ENCODE measurements around the gene LRRC8A.
"Not testable (repeated sequence)": the region's sequence is repeated elsewhere in the genome, so short reads cannot be mapped to it uniquely, and the experiment has no call there.

The LRRC8A gene

DNA sequence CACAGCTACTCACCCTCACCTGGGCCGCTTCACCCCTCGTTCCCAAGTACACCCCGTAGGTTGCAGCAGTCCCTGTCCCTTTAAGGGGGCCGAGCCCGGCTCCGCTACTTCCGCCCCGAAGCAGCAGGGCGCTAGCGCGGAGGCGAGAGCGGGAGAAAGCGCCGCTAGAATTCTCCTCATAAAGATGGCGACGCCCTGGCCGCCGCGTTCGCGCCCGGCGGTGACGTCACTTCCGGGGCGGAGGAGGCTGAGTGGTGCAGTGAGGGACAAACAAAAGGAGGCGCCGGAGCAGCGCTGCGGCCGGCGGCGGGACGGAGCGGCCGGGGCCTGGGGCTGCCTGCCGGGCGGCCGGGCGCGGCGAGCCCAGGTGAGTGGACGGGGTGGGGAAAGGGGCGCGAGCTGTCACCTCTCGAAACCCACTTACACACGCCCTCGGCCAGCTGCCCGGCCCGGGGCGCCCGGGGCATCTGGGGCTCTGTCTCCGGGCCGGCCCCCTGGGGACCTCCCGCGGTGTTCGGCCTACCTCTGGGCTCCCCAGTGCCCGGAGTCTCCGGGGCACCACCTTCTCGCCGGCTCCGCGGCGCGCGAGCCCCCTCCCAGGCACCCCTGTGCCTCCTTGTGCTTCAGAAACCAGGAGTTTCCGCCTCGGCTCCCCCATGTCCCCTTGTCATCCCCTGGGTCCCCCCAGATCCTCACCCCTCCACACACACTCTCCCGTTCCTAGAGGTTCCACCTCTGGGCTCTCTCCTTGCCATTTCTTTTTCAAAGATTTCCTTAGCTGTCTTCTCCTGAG lies at the start of gene LRRC8A, which contains the start of gene KYAT1:
Gene LRRC8A (plus strand): TSS at position 250 of the 793 bp plus-strand sequence. CDS start 25,032 bp downstream, outside the sequence.
Gene KYAT1 (minus strand): TSS at position 67 of the 793 bp plus-strand sequence. CDS start 36,545 bp downstream, outside the sequence.
- DNase-seq, result peak; percentile 90

DNA sequence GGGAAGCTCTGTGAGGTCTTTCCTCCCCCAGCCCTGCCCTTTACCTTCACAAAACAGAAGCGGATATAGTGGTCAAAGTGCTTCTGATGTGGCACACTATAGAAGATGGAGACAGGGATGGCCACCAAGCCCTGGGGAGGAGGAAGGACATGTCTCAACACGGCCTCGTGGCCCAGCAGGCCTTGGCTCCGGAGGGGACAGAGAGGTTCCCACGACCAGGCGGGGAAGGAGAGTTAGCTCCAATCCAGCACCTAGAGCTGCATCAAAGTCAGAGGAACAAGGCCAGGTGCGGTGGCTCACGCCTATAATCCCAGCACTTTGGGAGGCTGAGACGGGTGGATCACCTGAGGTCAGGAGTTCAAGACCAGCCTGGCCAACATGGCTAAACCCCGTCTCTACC lies 48.2 kb upstream of the LRRC8A start:
- no peak for DNase-seq

DNA sequence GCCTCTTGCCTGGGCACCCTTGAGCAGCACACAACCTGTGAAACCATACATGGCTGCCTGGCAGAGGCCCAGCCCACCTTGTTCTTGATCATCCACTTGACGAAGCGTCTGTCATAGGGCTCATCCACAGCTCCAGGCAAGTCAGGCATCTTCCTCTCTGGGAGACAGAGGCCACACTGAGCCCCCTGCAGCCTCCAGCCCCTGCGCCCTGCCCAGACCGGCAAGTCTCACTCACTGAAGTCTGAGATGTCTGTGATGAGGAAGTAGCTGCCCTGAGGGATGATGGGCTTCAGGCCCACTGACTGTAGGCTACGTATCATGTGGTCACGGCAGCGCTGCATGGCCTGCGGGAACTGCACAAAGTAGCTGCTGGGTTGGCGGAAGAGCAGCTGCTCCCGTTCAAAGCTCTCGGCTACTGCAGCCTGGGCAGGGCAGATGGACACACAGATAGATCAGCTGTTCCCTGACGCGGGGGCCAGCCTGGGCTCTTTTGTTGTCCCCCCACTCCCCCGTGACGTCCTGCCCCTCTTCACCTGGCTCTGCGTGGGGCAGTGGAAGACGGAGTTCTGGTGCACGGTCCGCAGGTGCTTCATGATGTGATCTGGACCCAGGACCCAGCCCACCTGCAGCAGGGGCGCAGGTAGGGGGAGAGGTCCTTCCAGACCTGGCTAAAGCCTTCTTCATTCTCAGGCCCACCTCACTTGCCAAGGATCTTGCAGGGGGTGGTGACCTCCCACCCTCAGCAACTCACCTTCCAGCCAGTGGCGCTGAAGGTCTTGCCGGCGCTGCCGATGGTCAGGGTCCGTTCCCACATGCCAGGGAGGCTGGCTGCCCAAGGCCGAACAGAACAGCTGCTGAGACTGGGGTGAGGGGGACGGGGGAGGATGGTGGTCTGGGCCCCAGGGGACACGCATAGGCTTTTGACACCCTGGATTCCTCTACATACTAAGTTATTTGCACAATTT lies 46.4 kb upstream of the LRRC8A start:
- no peak for DNase-seq

DNA sequence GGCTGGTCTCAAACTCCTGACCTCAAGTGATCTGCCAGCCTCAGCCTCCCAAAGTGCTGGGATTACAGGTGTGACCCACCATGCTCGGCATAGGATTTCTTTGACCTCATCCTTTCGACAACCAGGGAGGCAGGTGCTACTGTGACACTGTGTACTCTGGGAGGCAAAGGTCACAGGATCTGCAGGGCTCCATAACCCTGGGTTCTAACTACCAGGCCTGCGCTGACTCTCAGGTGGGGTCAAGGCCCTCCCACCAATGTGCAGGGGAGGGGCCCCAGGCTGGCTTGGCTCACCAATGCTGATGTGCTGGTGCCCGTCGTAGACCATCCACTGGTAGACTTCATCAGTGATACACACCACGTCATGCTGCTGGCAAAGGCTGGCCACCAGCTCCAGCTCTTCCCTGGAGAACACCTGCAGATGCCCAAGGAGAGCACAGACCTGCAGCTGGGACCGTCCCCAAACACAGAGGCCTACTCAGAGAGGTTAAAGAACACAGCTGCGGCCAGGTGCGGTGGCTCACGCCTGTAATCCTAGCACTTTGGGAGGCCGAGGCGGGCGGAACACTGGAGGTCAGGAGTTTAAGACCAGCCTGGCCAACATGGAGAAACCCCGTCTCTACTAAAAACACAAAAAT lies 45.3 kb upstream of the LRRC8A start:
- no peak for DNase-seq

DNA sequence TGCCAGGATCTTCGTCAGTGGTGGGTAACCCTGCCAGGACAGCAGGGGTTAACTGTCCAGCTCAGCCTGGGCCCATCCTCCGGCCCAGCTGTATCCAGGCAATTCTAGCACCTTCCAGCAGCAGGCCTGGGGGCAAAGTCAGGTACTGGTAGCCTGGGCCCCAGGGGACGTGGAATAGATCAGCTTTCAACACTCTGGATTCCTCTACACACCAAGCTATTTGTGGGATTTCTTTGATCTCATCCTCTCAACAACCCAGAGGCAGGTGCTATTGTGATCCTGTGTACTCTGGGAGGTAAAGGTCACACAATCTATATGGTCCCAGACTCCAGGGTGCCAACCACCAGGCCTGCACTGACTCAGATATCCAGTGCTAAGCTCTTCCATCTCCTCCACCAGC lies 43.6 kb upstream of the LRRC8A start:
- DNase-seq, result no peak

DNA sequence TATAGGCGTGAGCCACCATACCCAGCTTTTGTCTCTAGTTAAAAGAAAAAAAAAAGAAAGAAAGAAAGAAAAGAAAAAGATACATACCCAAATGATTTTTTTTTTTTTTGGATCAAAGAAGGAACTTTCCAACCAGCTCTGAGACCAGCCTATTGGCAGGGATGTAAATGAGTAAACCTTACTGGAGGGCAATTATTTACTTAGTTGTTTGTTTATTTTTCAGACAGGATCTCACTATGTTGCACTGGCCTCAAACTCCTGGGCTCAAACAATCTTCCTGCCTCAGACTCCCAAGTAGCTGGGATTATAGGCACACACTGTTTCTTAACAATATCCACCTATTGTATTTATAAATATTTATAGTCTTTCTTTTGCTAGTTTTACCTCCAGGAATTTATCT lies 41.4 kb upstream of the LRRC8A start:
- DNase-seq, result no peak

DNA sequence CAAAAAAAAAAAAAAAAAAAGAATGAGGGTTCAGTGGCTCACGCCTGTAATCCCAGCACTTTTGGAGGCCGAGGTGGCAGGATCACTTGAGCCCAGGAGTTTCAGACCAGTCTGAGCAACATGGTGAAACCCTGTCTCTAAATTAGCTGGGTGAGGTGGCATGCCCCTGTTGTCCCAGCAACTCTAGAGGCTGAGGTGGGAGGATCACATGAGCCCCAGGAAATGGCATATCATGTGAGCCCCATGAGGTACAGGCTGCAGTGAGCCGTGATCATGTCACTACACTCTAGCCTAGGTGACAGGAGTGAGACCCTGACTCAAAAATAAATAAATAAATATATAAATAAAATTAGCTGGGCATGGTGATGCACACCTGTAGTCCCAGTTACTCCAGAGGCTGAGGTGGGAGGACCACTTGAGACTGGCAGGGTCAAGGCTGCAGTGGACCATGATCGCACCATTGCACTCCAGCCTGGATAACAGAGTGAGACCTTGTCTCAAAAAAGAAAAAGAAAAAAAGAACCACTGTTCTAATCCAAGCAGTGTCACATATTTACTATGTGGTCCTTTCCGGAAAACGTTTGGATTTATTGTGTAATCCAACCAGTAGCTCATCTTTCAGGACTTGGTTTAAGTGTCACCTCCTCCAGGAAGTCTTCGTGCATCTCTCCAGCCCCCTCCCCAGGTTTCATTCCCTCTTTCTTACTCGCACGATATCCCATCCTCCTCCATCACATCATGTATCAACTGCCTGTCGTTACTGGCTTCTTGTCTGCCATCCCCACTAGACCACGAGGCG lies 40.0 kb upstream of the LRRC8A start:
- DNase-seq, result no peak

DNA sequence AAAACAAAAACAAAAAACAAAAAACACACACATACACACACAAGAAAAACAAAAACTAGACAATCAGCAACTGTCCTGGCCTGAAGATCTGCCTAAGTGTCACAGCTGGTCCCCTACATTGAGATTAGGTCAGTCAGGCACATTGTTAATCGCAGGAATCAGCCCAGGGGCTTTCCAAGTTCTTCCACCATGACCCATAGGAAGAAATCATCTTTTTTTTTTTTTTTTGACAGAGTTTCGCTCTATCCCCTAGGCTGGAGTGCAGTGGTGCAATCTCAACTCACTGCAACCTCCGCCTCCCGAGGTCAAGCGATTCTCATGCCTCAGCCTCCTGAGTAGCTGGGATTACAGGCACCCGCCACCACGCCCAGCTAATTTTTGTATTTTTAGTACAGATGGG lies 38.8 kb upstream of the LRRC8A start:
- not testable (repeated sequence) for DNase-seq

DNA sequence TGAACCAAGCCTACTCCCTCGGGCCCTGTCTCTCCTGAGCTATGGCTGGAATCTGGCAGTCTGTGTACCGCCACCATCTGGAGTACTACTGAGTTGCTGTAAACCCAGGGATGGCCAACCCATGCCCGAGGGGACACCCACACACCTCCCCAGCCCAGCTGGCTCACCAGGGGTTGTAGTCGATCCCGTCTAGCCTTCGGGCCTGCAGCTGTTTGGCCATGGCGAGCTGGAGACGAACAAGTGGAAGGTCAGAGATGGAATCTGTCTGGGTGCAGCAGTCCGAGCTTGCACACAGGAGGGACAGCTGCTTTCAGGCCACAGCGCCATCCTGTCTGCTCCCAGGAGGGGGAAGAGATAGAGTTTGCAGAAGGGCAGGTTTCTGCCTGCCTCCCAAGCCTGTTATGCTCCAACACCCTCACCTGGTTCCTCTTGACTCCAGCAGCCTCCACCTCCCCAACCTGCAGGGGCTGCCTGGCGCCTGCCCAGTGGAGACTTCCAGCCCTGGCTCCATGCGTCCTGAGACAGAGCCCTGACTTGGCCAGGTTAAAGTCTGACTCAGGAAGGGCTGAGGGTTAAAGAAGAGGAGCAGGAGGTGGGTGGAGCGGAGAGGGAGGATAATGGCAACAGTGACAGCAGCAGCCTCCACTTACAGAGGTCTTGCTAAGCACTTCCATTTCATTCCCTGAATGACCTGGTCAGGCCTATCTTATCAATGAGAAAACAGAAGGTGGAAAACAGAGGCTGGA lies 36.6 kb upstream of the LRRC8A start:
- no peak for DNase-seq

DNA sequence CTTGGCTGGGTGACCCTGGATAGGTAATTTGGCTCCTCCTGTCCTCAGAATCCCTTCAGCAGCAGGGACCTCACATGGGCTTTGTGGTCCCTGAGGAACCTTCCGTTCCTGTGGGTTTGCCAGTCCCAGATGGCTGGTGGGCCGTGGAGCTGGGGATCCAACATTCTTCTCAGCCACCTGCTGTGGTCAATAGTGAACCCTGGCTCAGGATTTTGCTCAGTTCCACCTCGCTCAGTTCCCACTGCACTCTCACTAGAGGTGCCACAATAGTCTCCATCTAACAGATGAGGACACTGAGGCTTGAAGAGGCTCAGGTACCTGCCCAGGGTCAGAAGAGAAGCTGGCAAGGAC lies 35.3 kb upstream of the LRRC8A start:
- no peak for DNase-seq

DNA sequence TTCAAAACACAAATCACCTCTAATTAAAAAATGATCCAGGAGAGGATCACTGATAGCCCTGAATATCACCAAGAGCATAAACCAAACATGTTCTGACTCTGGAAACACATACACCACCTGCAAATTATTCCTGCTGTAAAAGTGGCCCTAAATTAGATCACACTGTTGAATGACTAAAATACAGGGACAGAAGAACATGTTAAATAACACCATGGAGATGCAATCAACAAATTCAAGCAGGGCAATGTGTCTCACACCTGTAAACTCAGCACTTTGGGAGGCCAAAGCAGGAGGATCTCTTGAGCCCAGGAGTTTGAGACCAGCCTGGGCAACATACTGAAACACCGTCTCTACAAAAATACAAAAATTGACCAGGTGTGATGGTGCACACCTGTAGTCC lies 34.1 kb upstream of the LRRC8A start:
- DNase-seq, result no peak

DNA sequence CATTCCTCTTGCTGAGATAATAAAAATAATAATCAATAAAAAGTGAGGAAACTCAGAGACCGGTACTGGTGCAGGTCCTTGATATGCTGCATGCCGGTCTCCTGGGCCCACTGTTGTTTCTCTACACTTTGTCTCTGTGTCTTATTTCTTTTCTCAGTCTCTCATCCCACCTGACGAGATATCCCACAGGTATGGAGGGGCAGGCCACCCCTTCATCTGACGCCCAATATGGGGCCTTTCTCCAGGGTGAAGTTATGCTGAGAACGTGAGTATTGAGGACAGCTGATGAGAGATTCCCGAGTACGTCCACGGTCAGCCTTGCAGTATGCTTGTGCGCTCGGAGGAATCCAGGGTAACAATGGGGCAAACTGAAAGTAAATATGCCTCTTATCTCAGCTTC lies 30.9 kb upstream of the LRRC8A start:
- not testable (repeated sequence) for DNase-seq

DNA sequence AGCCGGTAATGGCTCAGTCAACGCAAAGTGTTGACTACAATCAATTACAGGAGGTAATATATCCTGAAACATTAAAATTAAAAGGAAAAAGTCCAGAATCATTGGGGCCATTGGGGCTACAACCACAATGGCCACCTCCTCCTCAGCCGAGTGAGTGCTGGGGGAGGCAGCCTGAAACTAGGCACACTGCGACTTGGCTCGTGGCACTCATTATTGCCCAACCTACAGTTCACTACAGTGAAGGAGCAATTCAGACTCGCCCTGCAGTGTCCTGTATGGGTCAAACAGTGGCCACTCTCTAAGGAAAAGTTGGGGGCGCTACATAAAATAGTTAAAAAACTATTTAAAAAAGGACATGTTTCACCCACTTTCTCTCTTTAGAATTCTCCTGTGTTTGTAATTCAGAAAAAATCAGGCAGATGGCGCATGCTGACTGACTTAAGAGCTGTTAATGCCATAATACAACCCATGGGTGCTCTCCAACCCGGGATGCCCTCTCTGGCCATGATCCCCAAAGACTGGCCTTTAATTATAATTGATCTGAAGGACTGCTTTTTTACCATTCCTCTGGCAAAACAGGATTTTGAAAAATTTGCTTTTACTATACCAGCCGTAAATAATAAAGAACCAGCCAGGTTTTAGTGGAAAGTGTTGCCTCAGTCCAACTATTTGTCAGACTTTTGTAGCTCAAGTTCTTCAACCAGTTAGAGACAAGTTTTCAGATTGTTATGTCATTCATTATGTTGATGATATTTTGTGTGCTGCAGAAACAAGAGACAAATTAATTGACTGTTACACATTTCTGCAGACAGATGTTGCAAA lies 29.9 kb upstream of the LRRC8A start:
- DNase-seq, result not testable (repeated sequence)

DNA sequence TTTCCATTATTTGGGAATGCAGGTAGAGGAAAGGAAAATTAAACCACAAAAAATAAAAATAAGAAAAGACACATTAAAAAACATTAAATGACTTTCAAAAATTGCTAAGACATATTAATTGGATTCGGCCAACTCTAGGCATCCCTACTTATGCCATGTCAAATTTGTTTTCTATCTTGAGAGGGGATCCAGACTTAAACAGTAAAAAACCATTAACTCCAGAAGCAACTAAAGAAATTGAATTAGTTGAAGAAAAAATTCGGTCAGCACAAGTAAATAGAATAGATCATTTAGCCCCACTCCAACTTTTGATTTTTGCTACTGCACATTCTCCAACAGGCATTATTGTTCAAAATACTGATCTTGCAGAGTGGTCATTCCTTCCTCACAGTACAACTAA lies 29.3 kb upstream of the LRRC8A start:
- not testable (repeated sequence) for DNase-seq

DNA sequence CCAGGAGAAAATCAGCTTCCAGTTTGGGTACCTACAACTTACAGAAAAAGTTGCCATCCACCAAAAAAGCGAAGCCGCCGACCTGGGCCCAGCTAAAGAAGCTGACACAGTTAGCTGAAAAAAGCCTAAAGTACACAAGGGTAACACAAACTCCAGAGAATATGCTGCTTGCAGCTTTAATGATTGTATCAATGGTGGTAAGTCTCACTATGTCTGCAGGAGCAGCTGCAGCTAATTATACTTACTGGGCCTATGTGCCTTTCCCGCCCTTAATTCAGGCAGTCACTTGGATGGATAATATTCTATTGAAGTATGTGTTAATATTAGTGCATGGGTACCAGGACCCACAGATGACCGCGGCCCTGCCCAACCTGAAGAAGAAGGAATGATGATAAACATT lies 27.5 kb upstream of the LRRC8A start:
- not testable (repeated sequence) for DNase-seq

DNA sequence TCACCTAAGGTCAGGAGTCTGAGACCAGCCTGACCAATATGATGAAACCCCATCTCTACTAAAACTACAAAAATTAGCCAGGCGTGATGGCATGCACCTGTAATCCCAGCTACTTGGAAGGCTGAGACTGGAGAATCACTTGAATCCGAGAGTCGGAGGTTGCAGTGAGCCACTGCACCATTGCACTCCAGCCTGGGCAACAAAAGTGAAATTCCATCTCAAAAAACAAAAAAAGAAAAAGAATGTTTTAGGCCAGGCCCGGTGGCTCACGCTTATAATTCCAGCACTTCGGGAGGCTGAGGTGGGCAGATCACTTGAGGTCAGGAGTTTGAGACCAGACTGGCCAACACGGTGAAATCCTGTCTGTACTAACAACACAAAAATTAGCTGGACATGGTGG lies 23.5 kb upstream of the LRRC8A start:
- not testable (repeated sequence) for DNase-seq

DNA sequence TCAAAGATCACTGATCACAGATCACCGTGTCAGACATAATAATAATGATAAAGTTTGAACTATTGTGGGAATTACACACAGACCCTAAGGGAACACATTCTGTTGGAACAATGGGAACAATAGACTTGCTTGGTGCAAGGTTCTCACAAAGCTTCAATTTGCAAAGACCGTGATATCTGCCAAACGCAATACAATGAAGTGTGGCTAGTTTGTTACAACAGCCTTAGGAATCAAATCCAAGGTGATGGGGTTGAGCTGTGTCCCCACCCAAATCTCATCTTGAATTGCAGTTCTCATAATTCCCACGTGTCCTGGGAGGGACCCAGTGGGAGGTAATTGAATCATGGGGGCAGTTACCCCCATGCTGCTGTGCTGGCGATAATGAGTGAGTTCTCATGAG lies 21.0 kb upstream of the LRRC8A start:
- DNase-seq, result no peak

DNA sequence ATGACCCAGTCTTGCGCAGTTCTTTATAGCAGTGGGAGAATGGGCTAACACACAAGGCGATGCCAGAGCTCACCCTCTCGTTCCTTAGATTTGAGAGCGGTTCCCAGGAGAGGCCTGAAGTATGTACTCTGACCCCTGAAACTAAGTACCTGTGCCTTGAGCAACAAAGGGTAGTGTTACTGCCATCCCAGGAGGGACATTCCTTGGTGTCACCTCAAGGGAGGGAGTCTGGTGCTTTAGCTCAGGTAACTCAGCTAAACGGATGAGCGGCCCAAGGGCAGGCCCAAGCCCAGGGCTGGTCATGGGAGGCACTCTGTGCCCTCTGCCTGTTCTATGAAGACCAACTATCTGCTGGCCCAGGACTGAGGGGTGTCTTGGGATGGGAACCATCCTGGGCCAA lies 20.4 kb upstream of the LRRC8A start:
- DNase-seq, result no peak

DNA sequence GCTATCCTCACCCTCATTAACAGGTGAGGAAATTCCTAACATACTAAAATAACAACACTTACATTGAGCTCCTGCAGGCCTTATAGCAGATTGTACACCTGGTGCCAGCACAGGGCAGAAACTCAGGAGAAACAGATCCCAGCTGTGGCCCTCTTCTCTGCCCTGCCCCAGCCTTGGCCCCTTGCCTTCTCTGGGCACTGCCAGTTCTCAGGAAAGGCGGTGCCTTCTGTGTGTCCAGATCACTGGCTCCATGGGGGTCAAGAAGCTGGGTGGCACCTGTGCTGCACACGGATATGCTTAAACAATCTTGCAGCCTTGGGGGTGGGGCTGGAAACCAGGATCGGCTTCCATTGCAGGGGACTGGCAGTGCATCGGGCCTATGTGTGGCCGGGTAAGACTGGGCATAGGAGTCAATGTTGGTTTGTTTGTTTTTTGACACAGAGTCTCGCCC lies 19.5 kb upstream of the LRRC8A start:
- no peak for DNase-seq

DNA sequence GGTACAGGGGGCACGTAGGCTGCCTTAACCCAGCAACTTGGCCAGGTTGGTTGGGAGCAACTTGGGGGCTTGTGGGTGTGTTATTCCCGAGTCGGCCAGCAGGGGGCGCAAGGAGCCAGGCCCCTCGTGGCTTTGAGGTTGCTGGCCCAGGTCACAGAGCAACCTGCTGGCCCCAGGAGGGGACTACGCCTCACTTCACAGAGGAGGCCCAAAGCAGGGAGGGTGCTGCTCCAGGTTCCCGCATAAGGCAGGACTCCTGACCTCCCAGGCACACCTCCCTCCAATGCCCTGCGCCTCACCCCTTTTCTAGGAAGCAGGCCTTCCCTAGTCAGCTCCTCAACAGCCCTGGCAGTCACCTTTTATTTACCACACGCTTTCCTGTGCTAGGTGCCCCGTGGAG lies 18.3 kb upstream of the LRRC8A start:
- DNase-seq, result no peak
